RWPE1 (cell line): Measurements from ENCODE around the gene UBE2J2.

Experiments
- CTCF ChIA-PET: fragments of 350-600 bp; sonication (Branson Sonifier 250); formaldehyde crosslinking; extraction: SDS; loops from one replicate; lab custom pipeline; 2021; lab: Yijun Ruan, JAX
- POLR2A ChIA-PET: fragments of 400-600 bp; formaldehyde crosslinking; extraction: SDS; loops from one replicate; lab custom pipeline; 2020; ENCODE audit warnings: antibody characterized with exemption; ENCODE audit not compliant: low non-redundant PET; lab: Yijun Ruan, JAX
- DNase-seq: peaks from one replicate; pipeline ENCODE4 v3.0.0; 2012; ENCODE audit warnings: low spot score
- H3K27ac ChIP-seq: fragments of 450-650 bp; 2 replicates; pipeline ENCODE4 v1.5.1; 2017
- CTCF ChIP-seq: fragments of 450-650 bp; conservative IDR thresholded peaks from 2 replicates; pipeline ENCODE4 v1.5.1; 2017; ENCODE audit warnings: low read depth, mild to moderate bottlenecking

UBE2J2 gene

GRCh38 chr1:1212780-1213344 lies 60.8 kb downstream of the UBE2J2 start:
- no peak for DNase-seq
- ChIA-PET POLR2A (no interaction called here), CTCF (no interaction called here)
- no peak for TF ChIP-seq CTCF
- H3K27ac ChIP-seq, result no peak overlapping the region

DNA sequence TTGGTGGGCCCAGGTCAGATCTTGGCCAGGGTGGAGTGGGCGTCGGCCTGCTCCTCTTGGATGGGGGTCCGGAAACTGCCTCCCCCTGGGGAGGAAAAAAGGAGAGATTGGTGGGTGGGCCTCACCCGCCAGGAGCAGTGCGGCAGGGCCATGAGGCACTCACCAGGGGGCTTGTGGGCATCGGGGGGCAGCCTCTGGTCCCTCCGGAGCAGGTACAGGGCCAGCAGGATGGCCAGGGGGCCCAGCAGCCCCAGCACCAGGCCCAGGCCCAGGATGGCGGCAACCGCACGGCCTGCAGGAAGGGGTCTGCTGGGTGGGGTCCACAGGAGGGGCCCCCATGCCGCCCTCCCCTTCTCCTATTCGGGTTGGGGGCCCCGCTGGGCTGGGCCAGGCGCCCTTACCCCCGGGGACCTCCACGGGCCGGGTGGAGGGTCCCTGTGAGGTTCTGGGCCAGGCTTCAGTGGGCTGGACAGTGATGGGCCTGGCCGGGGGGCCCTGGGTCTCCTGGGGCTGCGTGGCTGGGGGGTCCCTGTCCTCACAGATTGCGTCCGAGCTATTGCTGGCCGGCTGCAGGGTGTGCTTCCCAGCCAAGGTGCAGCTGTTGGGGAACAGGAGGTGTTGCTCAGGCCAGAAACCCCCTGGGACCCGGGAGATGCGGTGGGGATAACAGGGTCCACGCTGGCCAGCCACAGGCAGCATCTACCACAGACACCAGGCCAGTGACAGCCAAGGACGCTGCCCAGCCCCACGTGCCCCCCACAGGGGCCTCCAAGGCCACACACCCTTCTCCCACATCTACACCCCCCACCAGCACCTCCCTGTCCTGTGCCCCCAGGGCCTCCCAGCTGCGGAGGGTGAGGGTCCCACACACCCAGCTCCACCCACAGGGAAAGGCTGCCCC lies 61.9 kb downstream of the UBE2J2 start:
- TF ChIP-seq CTCF, result no peak
- DNase-seq, result no peak
- POLR2A ChIA-PET, result no interaction called here
- CTCF ChIA-PET, result interaction anchor here (0.5 kb wide), 1 partner anchor 37 kb away, joined by 3 read pairs; no protein-coding TSS in a partner anchor
- no peak overlapping the region for H3K27ac ChIP-seq

- no peak for TF ChIP-seq CTCF
- no peak overlapping the region for H3K27ac ChIP-seq
- no peak for DNase-seq
- CTCF ChIA-PET, result no interaction called here
- POLR2A ChIA-PET, result no interaction called here
Measured at GRCh38 chr1:1210726-1211540, 62.7 kb downstream of the UBE2J2 start.

- CTCF ChIA-PET, result no interaction called here
- peak overlapping the region; percentile 68; the same call in 1 of the 2 replicates for H3K27ac ChIP-seq
- POLR2A ChIA-PET, result interaction anchor here (0.6 to 0.7 kb wide), 2 partner anchors 19 to 166 kb away, joined by 3 to 7 read pairs; no protein-coding TSS in a partner anchor
- no peak for TF ChIP-seq CTCF
- no peak for DNase-seq
Measured at GRCh38 chr1:1208713-1209433, 64.8 kb downstream of the UBE2J2 start.

GRCh38 chr1:1207571-1207892 lies 66.1 kb downstream of the UBE2J2 start:
- no peak for DNase-seq
- POLR2A ChIA-PET, result no interaction called here
- H3K27ac ChIP-seq, result peak overlapping the region; percentile 68
- CTCF ChIA-PET, result interaction anchor here (0.7 kb wide), 1 partner anchor 85 kb away, joined by 3 read pairs; no protein-coding TSS in a partner anchor
- no peak for TF ChIP-seq CTCF
